ENCODE results near the gene WDR3.

DNA sequence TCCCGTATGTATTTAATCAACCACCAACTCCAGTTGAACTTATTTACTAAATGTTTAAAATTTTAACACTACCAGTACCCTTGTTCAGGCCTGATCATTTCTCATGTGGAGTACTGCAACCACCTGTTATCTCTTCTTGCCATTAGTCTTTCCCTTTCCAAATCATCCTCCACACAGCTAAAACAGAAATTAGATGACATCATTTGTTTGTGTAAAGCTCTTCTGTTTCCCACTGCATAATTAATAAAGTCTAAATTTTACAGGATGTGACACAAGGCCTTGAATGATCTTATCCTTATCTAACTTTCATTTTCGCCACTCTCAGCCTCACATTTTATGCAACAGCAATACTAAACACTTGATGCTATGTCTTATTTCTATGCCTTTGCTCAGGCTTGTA is 24.5 kb upstream of the WDR3 start:
- TF ChIP-seq YY1 (IDR thresholded peaks at IDR 0.05; ENCODE audit: insufficient read depth, insufficient read length) (no peak), ZNF274 (IDR thresholded peaks at IDR 0.05; ENCODE audit: low read depth, low read length) (no peak), SUZ12 (IDR thresholded peaks at IDR 0.05; ENCODE audit: extremely low read depth, insufficient read depth, insufficient read length) (no peak)
